Retinal pigment epithelial cell (primary cell): Measurements from ENCODE around the gene KSR2.

ENCODE experiments used
- DNase-seq: peaks from one replicate; pipeline ENCODE4 v3.0.0-alpha.2; 2010; ENCODE audit warnings: low read depth
- H3K4me3 ChIP-seq: 2 replicates; pipeline ENCODE4 v1.5.1; 2011; ENCODE audit warnings: mild to moderate bottlenecking, low read length, control low read depth, moderate library complexity
- CTCF ChIP-seq: conservative IDR thresholded peaks from 2 replicates; pipeline ENCODE4 v1.5.1; 2011; ENCODE audit warnings: low read depth, low read length, control low read depth, inconsistent platforms

Gene KSR2

DNA sequence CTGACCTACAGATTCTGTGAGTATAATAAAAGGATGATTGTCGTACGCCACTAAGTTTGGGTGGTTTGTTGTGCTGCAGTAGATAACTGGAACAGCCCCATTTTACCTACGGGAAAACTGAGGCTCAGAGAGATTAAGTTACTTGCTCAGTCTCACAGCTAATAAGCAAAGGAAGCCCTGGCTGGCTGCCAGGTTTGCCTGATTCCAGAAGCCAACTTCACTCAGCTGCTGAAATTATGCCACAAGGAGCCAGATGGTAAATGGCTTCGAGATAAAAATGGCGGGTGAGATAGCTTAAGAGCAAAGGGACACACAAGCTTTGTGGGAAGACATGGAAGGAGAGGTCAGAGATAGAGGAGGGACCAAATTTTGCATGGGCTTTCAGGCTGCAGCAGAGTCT lies 415.8 kb downstream of the KSR2 start:
- no peak for TF ChIP-seq CTCF
- DNase-seq, result no peak

DNA sequence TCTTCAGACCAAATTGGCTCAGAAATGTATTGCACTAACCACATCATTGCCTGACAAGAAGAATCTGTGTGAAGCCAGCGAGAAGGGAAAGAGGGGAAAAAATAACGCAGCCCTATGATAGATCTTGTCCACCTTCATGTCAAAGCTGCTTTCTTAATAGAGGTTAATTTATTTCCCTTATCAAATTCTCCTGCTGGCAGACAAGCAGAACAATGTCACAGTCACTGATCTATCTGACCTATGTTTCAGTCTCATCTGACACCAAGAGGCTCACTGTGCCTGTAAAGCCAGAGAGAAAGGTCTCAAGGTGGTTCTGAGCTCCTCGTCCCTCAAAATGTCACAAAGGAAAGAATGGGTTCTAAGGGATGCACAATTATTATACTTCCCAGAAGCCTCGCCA lies 417.1 kb downstream of the KSR2 start:
- H3K4me3 ChIP-seq, result no peak overlapping the region
- no peak for TF ChIP-seq CTCF
- DNase-seq, result no peak

More for the DNA sequence above, 415.8 kb downstream of the KSR2 start:
- no peak overlapping the region for H3K4me3 ChIP-seq

GRCh38 chr12:117547209-117547608 lies 421.6 kb downstream of the KSR2 start:
- DNase-seq, result no peak
- TF ChIP-seq CTCF, result no peak
- H3K4me3 ChIP-seq, result no peak overlapping the region

DNA sequence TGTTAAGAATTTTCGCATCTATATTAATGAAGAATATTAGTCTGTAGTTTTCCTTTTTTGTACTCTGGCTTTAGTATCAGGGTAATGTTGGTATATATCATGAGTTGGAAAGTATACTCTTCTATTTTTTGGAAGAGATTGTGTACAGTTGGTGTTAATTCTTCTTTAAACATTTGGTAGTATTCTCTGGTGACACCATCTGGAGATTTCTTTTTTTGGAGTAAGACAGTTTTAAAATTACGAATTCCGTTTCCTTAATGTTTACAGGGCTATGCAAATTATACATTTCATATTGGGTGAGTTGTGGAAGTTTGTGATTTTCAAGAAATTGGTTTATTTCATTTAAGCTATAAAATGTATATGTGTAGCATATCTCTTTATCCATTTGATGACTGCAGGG lies 423.6 kb downstream of the KSR2 start:
- no peak for TF ChIP-seq CTCF

GRCh38 chr12:117540011-117540410 lies 428.8 kb downstream of the KSR2 start:
- TF ChIP-seq CTCF, result no peak
- no peak for DNase-seq
- H3K4me3 ChIP-seq, result no peak overlapping the region

More for the DNA sequence above, 423.6 kb downstream of the KSR2 start:
- no peak overlapping the region for H3K4me3 ChIP-seq
- DNase-seq, result no peak

DNA sequence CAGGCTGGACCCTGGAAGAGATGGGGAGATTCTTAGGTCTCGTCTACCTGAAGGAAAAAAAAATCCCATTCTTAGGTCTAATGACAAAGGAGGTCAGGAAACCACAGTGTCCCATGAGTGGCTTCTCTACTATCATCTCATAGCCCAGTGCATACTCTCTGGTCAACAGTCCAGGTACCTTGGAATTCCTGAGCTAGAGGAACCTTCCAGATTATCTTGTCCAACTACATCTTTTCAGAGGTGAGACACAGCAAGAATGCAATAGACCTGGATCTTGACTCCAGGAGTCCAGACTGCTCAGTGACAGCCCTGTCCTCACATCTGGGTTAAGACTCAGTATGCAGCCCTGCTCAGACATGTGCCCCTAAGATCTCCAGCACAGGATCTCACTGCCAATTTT lies 429.9 kb downstream of the KSR2 start:
- no peak overlapping the region for H3K4me3 ChIP-seq
- TF ChIP-seq CTCF, result no peak
- no peak for DNase-seq

- no peak for DNase-seq
- H3K4me3 ChIP-seq, result no peak overlapping the region
- no peak for TF ChIP-seq CTCF
Observed at GRCh38 chr12:117538032-117538690, 430.6 kb downstream of the KSR2 start.
